T47D (cell line): ENCODE measurements around the gene EML3.
"Not testable (repeated sequence)": the region's sequence is repeated elsewhere in the genome, so short reads cannot be mapped to it uniquely, and the experiment has no call there.

Source experiments
- DNase-seq, 2 experiments: peaks; one replicate each; pipeline versions ENCODE4 v3.0.0 to v3.0.0-alpha.2; 2011 to 2012; ENCODE audit warnings: low read depth in 1 of 2, low spot score in 1 of 2
- JUND ChIP-seq: IDR thresholded peaks from 2 replicates; pipeline ENCODE4 v1.6.1; 2012; ENCODE audit warnings: low read depth
- in situ Hi-C: cut with HindIII; loops from 2 replicates; pipeline ENCODE4 v1.10.0; 2016; ENCODE audit warnings: low sequenced_read_pairs, low pct_unique_long_range_greater_than_20kb

EML3 gene

DNA sequence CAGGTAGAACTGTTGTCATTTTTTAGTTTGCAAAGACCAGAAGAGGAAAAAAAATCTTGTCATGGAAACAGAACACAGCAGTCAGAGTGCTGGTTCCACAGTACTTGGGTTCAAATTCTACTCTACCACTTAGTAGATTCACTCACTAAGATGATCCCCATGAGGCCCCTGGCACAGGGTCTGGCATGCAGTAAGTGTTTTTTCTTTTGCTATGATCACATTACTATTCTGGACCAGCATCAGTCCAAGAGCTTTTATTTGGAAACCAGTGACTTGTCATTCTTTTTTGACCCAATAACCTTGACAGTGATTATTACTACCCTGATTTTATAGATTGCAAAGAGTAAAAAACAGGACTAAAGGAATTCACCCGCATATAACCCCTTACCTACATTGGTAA is 43.0 kb downstream of the EML3 start:
- DNase-seq: no peak

DNA sequence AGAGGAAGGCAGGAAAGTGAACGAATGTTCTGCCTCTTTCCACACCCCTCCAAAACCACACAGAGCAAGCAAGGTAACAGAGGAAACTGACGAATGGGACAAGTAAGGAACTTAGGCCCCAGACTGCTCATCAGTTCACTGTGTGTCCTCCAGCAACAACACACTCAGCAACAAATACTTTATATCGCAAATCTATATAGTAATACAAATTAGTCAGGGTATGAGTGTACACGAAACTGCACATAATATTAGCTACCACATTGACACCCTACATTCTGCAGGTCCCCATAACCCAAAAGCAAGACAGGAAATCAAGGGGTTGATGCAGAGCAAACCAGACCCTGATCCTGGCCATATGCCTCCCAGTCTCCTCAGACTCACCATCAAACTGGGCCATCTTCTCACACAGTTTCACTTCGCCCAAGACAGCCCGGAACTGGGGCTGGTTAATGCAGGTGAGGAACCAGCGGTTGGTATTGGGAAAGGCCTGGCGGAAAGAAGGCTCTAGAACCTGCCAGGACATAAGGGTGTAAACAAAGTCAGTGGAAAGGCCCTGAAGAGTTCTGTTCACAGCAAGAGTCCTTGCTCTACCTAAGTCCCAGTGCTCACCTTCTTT is 45.4 kb downstream of the EML3 start:
- DNase-seq: no peak
- no peak for TF ChIP-seq JUND
- in situ Hi-C loops: no loop called here

More for the DNA sequence above, 43.0 kb downstream of the EML3 start:
- in situ Hi-C loops: no loop called here
- no peak for TF ChIP-seq JUND

DNA sequence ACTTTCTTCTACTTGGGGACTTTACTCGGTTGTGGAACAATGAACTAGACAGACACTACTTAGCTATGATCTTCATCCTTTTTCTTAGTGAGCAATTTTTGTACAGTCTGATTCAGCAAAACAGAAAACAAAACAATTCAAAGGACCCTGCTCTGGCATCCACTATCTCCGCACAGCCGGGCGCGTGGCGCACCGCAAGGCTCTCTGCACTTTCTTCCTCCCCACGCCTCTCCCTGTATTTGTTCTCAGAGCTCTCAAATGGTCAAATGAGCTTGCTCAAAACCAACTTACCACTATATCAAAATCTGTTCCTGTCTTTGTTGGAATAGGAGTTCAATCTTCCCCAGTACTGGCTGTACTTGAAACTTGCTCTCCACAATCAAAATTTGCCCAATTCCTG is 46.3 kb downstream of the EML3 start:
- TF ChIP-seq JUND: no peak
- in situ Hi-C loops: no loop called here
- DNase-seq: no peak

DNA sequence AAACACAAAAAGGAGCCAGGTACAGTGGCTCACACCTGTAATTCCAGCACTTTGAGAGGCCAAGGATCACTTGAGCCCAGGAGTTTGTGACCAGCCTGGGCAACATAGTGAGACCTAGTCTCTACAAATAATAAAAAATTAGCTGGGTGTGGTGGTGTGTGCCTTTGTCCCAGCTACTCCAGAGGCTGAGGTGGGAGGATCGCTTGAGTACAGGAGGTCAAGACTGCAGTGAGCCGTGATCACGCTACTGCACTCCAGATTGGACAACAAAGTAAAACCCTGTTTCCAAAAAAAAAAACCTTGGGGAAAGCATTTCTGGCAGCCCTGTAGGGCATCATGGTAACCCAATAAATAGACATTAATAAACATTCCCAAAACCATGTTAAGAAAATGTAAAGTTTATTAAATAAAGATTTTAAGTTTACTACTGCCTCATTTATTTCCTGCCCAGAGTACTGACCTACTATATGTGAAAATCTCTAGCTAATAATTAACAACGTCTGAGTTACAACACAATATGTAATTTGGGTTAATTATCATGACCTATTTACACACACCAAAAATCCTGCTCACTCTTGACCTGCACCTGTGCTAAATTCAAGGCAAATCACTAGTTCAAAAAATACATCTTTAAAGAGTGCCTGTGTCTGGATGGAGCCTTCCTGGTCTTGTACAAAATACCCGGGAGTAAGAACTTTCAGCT is 47.3 kb downstream of the EML3 start:
- no peak for DNase-seq
- TF ChIP-seq JUND: no peak
- in situ Hi-C loops: no loop called here

DNA sequence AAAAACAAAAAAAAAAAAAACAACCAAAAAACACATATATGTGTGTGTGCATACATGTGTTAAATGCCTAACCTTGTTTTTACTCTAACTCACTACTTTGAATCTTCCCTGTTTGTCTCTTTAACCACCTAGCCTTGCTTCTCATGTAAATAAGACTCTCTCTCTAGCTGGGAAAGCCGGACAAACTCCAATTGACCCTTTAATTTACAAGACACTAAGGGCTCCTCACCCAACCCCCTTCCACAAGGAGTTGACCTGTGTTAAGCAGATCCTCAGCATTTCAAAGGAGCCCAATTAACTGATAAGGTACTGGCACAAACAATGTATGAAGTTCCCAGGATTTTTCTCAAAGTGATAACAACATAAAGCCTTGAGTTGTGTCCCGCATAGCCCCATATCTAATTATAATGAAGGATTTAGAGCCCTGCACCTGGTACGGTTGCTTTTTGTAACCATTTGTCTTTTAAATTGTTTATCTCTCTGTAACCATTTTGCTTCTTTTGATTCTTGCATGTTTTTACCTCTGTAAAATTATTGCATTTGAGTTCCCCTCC is 50.8 kb downstream of the EML3 start:
- in situ Hi-C loops, DNase-seq: not testable (repeated sequence)

DNA sequence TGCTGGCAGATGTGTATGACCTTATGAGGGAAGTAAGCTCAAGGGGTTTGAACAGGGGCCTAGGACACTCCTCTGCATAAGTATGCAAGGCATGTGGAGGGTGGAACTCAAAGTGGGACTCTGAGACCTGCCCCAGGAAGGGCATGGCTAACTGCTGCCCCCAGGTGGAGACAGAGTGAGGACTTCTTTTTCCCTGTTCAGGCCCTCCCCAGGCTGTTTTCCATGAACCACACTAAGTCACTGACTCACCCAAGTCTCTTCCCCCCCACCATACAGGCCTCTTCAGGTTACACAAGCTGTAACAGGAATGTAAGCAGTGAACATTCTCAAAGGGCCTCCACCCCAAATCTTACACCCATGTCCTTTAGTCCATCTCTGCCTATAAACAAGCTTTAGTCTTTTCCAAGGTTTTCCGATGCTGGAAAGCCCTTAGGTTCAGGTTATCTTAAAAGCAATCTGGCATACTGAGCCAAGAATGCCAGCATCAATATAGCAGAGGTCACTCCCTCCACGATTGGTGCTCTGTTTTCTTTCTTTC is 51.9 kb downstream of the EML3 start:
- DNase-seq: peak; percentile 78 to 98
- in situ Hi-C loops: no loop called here
- no peak for TF ChIP-seq JUND

DNA sequence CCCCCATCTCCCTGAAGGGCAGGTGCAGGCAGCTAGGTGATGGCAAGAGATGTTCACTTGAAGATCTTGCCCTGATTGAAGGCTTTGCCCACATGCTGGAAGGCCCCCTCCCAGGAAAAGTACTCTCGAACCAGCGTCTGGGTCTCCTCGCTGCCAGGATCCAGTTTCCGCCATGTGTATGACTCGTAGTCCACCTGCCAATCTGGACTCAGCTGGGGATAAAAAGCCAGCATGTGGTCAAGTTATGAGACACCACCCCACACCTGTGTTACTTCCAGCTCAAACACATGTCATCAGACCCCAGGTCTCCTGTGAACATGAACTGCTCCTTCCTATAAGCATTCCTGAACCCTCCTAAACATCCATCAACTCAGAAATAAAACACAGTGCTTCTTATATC is 52.9 kb downstream of the EML3 start:
- DNase-seq, in situ Hi-C loops: not testable (repeated sequence)

DNA sequence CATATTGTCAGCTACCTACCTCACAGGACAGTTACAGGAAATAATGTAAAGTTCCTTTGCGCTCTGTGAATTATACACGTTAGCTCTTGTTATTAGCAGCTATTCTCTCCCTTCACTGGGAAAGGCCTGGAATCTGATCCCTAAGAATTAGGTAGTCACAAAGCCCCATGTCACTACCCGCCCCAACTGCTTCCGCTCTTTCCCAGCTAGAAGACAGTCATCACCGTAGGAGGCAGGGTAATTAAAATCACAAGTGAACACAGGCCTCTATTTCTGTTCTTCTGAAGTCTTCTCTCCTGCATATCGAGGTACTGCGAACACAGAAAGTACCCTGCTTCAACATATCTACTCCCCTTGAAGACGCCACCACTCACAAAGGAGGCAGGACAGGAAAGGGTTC is 53.4 kb downstream of the EML3 start:
- in situ Hi-C loops: no loop called here
- no peak for DNase-seq
- no peak for TF ChIP-seq JUND

DNA sequence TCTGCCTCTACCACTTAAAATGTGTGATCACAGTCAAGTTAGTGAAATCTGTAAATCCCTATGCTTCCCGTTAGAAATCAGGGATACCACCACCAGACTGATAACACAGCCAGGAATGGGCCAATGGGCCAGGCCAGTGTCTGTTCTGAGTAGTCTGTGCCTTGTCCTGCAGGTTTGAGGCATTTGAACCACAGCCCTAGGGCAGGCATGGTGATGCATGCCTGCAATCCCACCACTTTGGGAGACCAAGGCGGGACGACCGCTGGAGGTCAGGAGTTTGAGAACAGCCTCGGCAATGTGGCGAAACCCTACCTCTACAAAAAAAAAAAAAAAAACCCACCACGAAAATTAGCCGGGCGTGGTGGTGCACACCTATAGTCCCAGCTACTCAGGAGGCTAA is 53.9 kb downstream of the EML3 start:
- no peak for DNase-seq
- TF ChIP-seq JUND: no peak
- in situ Hi-C loops: no loop called here

DNA sequence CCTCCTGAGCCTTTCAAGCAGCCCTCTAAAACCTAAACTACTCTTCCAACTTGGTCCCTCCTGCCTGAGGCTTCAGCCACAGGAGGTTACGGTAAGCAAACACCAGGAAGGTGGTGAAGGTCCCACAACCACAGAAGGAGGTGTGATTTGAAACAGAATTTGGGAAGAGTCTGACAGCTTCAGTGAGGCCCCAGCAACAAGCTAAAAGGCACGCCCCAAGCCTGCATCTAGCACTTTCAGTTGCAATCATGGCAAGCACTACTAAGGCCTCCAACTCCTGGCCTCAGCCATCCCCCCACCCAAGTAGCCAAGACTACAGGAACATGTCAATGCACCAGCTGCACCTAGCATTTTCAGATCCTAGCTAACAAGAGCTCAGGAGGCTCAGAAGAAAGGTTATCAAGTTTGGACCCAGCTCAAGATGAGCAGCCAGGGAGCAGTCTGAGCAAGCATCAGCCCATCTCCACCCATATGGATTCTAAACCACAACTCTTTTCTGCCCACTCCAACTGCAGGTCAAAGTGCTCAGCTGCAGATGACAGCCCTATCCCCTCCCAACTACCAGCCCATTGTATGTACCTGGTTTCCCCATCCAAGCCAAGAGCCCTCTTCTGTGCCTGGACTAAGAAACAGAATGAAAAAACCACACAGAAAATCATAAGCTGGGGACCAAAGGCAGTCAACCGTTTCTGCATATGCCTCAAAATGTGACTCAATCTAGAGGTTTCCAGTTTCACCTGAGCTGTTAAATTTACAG is 55.5 kb downstream of the EML3 start:
- no peak for TF ChIP-seq JUND
- in situ Hi-C loops: no loop called here
- peak in 1 of 2 experiments; percentile 40 for DNase-seq

DNA sequence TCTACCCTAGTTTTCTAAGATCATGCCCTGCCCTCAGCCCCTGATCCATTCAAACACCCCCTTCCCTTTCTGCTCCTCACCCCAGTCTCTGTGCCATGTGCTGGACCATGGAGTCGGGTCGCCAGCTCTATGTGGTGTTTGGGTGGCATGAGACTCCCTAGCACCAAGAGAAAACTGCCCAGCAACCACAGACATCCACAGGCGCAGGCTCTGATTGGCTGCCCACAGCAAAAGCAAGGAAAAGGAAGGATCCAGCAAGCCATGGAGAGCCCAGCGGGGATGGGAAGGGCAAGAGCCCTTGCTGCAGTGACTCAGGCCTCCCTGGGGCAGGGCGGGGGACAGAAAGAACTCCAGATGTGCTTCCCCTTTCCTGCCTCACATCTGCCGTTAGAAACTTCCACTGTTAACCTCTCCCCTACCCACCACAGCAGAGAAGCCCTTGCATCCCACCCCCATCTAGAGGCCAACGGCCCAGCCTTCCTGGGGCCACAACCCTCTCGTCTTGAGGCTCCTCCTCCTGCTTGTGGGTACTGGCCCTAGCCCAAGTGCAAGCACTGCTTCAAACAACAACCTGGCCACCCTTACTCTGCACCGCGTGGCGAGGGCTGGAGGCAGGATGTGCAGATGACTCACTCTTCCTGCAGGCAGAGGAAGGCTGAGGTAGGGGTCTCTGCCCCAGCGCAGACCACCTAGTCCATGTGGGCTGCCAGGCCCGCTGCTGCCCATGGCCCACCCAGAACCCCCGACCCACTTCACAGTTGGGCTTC is 56.3 kb downstream of the EML3 start:
- DNase-seq: peak; percentile 97 to 98
- in situ Hi-C loops: no loop called here
- TF ChIP-seq JUND: peak; percentile 31; the same call in 1 of the 2 replicates

DNA sequence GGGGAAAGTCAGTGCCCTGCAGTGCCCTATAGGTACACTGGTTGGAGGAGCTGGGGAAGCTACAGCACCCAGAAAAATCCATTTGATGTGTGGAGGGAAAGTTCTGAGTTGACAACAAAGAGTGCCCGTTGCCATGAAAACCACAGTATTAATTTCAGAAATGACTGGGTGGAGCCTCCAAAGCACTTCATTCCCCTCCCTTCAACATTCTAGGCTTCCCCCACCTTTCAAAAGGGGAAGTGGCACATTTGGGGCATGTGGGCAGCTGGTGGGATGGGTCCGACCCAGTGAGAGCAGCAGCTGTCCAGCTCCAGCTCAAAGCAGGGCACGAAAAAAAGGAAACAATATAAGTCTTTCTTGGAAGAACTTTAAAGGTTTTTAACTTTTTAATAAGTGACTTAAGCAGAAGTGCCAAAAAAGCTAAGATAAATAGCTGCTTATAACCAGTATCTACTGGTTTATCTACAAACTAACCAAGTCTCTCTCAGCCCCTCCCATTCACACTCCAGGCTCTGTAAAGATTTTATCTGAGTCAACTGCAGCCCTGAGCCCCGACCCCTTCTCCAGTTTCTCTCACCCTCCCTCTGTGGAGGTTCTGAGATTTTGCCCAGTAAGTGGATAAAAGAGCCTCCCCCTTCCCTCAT is 57.0 kb downstream of the EML3 start:
- no peak for TF ChIP-seq JUND
- in situ Hi-C loops: no loop called here
- peak in 1 of 2 experiments; percentile 26 for DNase-seq
